HG03521 (cell line): ENCODE data around the gene CLCC1.
"Not testable (repeated sequence)": the region's sequence is repeated elsewhere in the genome, so short reads cannot be mapped to it uniquely, and the experiment has no call there.

Source experiments
- ATAC-seq: cut with Tn5 transposase; IDR thresholded peaks from one replicate; pipeline ENCODE4 v1.9.1; 2021; ENCODE audit warnings: mild to moderate bottlenecking, moderate library complexity; ENCODE audit not compliant: unreplicated experiment

CLCC1 gene, protein sequence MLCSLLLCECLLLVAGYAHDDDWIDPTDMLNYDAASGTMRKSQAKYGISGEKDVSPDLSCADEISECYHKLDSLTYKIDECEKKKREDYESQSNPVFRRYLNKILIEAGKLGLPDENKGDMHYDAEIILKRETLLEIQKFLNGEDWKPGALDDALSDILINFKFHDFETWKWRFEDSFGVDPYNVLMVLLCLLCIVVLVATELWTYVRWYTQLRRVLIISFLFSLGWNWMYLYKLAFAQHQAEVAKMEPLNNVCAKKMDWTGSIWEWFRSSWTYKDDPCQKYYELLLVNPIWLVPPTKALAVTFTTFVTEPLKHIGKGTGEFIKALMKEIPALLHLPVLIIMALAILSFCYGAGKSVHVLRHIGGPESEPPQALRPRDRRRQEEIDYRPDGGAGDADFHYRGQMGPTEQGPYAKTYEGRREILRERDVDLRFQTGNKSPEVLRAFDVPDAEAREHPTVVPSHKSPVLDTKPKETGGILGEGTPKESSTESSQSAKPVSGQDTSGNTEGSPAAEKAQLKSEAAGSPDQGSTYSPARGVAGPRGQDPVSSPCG

DNA sequence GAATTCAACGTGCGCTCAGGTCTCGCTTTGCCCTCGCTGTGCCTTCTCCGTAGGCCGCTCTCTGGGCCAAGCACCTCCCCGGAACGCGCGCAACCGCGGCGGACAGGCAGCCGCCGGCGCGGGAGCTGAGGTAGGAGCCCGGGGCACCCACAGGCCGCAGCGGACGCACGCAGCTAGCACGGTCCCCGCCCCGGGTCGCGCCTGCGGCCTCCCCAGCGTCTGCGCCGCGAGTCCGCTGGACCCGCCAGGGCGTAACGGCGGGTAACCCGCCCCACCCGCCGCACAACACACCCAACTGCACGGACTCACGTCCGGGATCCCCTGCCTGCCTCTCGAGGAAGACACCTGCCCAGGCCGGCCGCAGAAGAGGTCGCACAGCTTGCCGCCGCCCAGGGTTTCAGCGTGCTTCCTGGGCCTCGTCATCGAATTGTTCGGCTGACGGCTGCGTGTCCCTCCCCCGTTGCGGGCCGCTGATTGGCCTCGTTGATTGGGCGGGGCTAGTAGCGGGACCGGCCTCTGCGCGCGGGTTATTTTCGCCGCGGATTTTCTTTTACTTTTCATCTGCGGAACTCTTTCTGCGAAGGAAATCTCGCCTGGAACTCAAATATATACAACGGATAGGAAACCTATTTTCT lies at the start of gene CLCC1:
CLCC1 (minus strand) TSS at position 433 of the 635 bp plus-strand sequence. CDS start 13,047 bp downstream, outside the sequence.
- peak; percentile 89 for ATAC-seq

DNA sequence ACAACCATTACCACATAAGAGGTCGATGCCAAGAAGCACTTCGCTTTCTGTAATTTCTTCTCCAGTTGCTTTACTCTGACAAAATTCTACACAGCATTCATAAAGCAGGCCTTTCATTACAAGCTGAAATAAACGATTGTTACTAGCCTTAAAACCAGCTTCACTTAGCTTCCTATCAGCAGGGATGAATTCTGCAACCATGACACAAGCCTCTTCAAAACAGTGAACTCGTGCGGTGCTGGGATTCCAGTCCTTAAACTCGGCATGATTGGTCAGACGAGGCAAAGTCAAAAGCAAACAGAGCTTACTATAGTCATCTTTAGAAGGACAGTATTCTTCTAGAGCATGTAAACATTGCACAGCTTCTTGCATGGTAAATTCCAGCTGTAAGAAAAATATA lies 48.1 kb upstream of the CLCC1 start:
- no peak for ATAC-seq

DNA sequence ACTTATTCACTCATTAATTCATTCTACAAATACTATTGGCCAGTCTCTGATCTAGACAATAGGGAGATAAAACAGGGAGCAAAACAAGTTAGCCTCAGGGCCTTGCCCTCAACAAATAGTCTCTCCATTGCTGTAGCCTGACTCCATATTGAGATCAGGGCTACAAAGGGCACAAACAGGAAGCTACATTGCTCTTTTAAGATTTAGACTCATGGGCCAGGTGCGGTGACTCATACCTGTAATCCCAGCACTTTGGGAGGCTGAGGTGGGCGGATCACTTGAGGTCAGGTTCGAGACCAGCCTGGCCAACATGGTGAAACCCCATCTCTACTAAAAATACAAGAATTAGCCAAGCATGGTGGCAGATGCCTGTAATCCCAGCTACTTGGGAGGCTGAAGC lies 33.3 kb upstream of the CLCC1 start:
- ATAC-seq = not testable (repeated sequence)

DNA sequence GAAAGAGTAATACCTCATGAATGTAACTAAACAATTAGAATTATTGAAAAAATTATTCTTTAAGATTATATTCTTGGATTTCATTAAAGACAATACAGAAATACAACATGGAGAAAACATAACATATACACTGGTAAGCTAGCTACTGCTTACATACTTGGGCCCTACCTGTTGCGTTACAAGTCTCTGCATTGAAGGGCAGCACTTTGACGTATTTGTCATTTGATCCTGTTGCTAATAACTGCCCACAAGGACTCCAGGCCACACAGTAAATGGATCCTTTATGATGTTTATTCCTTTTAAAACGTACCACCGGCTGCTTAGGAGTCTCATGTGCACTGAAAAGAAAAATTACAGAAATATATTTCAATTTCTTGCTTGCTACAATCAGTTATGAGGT lies 19.8 kb upstream of the CLCC1 start:
- ATAC-seq = no peak

DNA sequence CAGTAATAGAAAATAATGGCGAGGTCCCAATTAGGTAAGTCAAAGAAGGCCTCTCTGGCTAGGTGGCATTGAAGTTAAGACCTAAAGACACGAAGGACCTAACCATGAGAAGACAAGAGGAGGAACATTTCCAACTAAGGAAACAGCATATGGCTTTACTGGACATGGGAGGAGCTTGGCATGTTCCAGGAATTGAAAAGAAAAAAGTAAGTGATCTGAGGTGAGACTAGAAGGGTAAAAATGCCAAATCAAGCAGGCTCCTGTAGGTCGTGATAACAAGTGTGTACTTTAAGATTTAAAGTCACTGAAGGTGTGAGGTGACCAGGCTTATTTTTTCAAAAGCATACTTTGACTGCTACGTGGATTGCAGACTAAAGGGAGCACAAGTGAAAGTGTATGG lies 13.4 kb upstream of the CLCC1 start:
- no peak for ATAC-seq

DNA sequence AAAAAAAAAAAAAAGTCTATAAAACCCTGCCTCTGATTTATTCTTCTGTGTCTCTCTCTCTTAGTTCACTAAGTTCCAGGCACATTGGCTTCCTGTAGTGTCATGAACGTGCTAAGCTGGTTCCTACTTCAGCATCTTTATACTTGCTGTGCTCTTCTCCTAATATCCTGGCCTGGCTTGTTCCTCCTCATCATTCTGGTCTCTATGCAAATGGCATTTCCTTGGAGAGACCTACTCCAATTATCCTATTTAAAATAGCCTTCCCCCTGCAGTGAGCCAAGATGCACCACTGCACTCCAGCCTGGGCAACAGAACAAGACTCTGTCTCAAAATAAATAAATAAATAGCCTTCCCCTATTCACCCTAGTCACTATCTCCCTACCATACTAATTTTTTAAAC lies 9.7 kb upstream of the CLCC1 start:
- ATAC-seq = no peak

DNA sequence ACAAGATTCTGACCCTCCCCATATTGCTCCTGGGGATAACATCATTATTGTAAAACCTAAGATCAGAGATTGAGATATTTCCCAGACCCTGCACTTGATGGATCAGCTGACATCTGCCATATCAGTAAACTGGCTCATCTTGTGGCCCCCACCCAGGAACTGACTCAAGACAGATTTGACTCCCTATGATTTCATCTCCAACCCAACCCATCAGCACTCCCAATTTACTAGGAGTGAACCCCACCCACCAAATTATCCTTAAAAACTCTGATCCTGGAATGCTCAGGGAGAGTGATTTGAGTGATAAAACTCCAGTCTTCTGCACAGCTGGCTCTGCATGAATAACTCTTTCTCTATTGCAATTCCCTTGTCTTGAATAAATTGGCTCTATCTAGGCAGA lies 6.1 kb upstream of the CLCC1 start:
- ATAC-seq = no peak

DNA sequence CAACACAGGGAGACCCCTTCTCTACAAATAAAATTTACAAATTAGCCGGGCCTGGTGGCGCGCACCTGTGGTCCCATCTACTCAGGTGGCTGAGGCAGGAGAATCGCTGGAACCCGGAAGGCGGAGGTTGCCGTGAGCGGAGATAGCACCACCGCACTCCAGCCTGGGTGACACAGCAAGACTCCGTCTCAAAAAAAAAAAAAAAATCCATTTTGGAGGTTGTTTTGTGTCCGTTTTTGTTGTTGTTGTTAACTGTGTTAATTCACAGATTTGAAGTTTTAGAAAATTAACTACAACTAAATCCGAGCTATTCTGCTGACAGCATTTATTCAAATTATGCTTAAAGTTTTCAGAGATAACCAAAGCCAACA lies 618 bp downstream of the CLCC1 start:
- ATAC-seq = no peak

DNA sequence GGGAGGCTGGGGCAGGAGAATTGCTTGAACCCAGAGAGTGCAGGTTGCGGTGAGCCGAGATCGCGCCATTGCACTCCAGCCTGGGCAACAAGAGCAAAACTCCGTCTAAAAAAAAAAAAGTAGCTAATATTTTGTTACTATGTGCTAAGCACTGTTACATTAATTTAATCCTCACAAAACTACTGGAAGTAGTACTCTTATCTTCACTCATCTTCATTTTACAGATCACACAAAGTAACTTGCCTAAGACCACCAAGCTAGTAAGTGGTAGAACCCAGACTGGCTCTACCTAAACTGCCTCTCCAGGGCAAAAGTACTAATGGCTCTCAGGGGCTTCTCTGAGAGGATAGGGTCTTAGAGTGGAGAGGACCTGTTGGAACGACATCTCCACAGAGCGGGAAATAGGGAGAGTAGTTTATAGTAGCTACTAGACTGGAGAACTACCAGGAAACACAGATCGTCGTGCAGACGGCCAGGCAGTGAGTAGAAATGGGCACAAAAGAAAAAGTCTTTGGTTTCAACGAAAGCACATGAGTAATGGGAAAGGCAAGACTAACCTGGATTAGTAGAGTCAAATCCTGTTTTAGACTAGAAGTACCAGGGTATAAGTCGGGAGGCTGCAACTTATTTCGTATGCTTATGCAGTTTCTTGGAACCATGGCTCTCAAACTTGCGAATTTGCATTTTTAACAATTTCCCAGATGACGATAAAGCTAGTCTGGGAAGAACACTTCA lies 1.4 kb downstream of the CLCC1 start:
- no peak for ATAC-seq

DNA sequence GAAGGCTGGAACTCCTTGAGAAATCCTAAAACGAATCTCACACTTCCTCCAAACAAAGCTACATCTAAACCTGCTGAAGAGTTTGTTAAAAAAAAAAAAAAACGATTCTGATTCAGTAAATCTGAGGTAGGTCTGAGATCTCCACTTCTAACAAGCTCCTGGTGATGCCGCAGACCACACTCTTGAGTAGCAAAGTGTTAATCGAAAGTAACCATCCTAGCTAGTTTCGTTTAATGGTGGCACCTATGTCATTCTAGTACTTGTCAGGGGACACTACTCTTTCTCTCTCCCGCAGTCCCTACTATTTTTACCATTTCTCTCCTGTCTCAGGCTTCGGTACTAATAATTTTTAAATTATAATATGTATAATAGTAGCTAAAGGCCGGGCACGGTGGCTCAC lies 2.1 kb downstream of the CLCC1 start:
- ATAC-seq = no peak

DNA sequence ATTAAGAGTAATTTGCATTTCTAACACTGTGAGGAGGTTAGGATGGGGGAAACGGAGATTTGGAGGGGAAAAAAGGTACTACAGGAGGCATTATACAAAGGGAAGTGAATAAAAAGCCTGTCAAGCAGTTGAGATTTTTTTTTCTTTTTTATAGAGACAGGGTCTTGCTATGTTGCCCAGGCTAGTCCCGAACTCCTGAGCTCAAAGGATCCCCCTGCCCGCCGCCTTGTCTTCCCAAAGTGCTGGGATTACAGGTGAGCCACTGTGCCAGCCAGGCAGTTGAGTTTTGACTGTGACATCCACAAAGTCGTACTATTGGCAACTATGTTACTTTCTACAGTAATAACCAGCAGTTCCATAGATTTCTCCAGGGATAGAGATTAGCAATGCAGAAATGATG lies 2.6 kb downstream of the CLCC1 start:
- no peak for ATAC-seq

DNA sequence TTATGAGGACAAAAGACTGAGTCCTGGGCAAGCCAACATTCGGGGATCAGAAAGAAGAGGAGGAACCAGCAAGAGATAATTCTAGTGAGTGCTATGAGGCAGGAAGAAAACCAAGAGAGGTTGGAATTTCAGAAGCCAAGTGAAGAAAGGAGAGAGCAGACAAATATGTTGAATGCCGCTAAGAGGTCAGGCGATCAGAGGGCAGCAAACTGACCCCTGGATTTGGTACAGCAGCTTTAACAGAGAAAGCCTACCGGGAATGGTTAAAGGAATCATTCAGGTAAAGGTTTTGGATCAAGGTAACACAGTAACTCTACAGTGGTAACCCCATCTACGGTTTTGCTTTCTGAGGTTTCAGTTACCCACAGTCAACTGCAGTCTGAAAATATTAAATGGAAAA lies 5.4 kb downstream of the CLCC1 start:
- ATAC-seq = no peak

DNA sequence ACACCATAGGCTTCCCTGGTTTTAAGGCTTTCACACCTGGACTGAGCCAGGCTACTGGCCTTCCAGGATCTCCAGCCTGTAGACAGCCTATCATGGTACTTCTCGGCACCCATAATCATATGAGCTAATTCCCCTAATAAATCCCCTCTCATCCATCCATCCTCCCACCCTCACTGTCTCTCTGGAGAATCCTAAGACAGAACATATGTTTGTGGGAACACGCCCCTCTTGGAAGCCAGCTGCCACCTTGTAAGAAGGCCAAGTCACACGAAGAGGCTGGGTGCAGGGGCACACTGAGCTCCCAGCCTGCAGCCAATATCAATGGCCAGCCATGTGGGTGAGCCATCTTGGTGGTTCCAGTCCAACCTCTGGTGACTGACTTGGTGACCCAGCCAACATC lies 7.4 kb downstream of the CLCC1 start:
- ATAC-seq = no peak

DNA sequence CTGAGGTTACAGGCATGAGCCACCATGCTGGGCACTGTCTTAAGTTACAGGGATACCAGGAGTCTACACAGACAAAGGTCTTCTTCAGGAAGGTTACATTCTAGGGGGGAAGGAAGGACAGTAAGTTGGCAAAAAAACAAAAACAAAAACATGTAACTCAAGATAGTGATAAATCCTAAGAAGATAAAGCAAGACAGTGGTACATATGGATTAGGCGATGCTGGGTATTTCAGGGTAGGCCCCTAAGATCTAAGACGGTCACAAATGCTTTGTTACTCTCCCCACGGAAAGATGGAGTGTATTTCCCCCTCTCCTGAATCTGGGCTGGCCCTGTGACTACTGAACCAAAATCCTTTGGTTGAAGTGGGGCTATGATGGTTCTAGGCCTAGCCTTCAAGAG lies 8.2 kb downstream of the CLCC1 start:
- no peak for ATAC-seq

DNA sequence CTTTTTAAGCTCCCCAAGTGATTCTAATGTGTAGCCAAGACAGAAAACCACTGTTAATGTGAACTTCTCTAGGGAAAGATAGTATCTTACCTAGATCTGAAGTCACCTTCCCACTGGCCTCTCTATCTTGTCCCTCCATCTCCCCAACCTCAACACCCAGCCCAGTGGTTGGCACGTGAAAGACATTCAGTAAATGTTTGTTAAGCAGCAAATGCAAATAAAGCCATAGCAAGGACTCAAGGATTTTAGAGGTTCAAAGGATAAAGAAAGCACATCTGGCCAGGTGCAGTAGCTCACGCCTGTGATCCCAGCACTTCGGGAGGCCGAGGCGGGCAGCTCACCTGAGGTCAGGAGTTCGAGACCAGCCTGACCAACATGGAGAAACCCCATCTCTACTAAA lies 9.8 kb downstream of the CLCC1 start:
- ATAC-seq = no peak

DNA sequence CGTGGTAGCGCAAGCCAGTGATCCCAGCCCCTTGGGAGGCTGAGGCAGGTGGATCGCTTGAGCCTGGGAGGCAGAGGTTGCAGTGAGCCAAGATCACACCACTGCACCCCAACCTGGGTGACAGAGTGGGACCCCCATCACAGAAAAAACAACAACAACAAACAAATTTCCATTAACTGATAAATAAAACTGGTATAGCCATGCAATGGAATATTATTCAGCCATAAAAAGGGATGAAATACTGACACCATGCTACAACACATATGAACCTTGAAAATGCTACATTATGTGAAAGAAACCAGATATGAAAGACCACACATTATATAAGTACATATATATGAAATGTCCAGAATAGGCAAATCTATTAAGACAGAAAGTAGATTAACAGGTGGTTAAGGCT lies 12.0 kb downstream of the CLCC1 start:
- no peak for ATAC-seq

DNA sequence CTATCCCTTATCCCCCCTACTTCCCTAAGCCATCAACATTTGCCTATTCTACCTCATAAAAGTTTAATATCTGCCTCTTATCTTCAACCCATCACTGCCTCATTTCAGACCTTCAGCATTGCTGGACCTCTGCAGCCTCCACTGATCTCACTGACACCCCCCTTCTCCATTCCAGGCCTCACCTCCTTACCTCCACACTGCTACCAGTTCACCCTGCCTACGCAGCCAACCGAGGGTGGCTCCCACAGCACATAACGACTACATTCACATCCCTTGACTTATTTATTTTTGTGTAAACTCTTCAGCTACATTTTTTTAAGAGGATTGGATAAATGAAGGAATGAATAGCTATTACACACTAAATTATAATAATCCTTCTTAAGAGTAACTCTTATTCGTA lies 14.2 kb downstream of the CLCC1 start:
- ATAC-seq = no peak

DNA sequence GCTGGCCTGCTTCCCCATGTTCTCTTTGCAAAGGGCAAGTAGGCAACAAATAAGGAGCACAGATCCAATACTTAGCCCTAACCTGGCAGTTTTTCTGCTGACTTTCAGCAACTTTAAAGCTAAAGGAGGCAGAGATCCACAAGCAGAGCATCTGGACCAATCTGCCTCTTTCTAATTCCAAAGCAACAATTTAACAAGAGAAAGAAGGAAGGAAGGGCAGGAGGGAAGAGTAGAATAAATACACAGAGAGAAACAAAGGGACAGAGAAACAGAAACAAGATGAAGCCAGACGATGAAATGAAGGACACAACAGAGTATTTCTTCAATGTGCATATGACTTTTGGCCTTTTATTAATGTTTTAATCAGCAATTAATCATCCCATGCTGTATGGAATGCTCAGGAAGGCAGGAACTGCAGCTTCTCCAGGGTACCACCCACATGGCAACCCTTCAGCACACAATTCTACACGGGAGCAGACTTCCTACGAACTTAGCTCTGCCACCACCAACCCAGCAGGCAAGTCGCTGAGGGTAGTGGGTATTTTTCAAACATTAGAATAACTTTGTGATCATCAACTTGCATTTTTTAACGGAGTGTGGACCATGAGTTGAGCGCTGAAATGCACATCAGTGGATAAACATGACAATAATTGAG lies 15.3 kb downstream of the CLCC1 start:
- ATAC-seq = no peak

DNA sequence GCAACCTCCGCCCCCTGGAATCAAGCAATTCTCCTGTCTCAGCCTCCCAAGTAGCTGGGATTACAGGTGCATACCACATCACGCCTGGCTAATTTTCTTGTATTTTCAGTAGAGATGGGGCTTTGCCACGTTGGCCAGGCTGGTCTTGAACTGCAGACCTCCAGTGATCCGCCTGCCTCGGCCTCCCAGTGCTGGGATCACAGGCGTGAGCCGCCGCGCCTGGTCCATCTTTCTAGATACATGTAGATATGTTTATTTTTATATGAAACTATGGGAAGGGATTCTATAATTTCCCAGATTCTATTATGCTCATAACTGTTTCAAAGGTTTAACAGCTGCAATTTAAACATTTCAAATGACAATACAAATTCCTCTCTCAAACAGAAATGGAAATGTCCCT lies 27.1 kb downstream of the CLCC1 start:
- no peak for ATAC-seq

DNA sequence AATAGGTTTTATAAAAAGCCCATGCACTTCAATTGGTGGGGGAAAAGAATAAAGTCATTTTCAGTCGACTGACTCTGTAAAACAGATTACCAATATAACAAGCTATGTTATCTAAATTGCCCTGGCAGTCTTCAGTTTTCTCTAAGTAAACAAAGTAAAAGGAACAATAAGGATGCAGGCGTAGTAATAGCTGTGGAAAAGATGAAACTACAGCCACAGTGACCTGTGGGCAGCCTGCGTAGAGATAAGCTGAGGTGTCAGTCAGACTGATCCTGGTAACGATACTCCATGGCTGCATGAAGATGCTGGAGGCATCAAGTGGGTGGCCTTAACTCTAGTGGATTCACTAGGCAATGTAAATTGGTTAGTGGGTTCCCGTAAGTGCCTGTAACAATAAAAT lies 29.3 kb downstream of the CLCC1 start:
- no peak for ATAC-seq

DNA sequence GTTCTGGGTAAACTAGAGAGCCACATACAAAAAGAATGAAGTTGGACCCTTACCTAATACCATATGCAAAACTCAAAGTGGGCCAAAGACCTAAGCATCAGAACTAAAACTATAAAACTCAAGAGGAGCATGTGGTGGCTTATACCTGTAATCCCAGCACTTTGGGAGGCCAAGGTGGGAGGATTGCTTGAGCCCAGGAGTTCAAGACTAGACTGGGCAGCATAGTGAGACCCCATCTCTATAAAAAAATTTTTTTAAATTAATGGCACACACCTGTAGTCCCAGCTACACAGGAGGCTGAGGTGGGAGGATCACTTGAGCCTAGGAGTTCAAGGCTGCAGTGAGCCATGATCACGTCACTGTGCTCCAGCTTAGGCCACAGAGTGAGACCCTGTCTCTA lies 35.7 kb downstream of the CLCC1 start:
- ATAC-seq = not testable (repeated sequence)
